NCI-H748 (cell line): ENCODE results near the gene DNASE1L1.

Experiments used
- DNase-seq: peaks from one replicate; lab custom pipeline; 2025; ENCODE audit not compliant: unreplicated experiment; lab: John Stamatoyannopoulos, UW

The DNASE1L1 gene

DNA sequence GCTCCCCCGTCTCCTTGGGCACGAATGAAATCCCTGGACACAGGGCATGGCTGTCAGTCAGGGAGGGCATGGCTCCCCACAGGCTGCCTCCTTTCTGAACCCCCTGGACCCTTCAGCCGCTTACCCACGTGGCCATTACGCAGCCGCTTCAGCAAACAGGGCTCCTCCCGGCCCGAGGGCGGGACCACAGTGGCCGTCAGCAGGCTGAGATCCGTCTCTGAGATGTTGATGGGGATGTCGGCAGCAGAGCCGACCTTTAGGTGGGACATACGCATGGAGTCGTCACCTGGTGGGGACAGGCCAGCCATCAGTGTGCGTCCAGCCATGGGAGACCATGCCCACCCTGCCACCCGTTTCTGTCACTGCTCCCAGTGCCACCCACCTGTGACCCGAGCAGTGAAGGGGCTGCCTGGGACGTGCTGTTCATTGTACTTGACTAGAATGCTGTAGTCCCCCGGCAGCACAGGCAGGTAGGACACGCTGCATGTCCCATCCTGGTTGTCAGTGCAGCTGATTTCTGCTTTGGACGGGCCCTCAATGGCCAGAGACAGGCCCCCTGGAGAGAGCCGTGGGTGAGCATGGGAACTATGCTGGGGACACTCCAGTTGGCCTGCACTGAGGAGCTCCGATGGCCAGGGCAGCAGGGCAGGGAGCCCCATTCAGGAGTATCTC lies 55.7 kb downstream of the DNASE1L1 start:
- no peak for DNase-seq

DNA sequence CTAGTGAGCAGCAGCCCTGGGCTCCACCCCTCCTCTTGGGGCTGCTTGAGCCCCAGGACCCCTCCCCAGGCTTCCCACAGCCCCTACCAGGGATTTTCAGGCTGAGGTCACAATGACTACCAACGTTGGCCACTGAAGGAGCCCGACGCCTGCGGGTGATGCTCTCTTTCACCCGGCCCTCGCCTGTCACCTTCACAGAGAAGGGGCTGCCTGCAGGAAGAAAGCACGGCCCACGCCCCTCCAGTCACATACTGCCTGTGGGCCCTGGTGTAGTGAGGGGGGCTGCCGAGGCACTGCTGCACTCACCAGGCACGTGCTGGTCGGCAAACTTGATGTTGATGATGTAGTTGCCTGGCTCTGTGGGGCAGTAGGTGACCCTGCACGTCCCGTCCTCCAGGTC lies 56.6 kb downstream of the DNASE1L1 start:
- no peak for DNase-seq

DNA sequence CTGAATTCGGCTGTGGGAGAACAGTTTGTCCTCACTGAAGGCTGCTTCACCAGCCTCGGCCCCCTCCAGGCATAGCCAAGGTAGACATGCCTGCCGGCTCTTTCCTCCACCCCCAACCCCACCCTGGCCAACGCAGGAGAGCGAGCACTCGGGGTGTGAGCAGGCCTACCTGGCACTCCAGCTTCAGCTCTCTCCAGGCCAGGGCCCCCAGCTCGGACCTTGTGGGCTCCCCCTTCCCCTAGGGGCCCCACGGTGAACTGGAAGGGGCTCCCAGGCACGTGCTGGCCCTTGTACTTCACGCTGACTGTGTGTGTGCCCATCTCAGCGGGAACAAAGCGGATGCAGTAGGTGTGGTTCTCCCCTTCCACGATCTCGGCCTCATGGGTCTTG lies 57.0 kb downstream of the DNASE1L1 start:
- DNase-seq = no peak
